Activated T-cell treated with anti-CD3 and anti-CD28 coated beads for 24 hours (primary cell): Measurements from ENCODE around the gene KCNH1.

Experiments used
- DNase-seq: peaks from one replicate; pipeline ENCODE4 v3.0.0-alpha.2; 2020; ENCODE audit warnings: low read depth

KCNH1 gene

GRCh38 chr1:210800301-210800700, 333.6 kb downstream of the KCNH1 start:
- DNase-seq: no peak

GRCh38 chr1:210797422-210797821, 336.5 kb downstream of the KCNH1 start:
- DNase-seq: no peak

- no peak for DNase-seq
Observed at GRCh38 chr1:210796421-210796820, 337.5 kb downstream of the KCNH1 start.

GRCh38 chr1:210794445-210794844, 339.5 kb downstream of the KCNH1 start:
- DNase-seq: no peak

GRCh38 chr1:210792250-210793102, 341.5 kb downstream of the KCNH1 start:
- no peak for DNase-seq

- DNase-seq: no peak
Observed at GRCh38 chr1:210790196-210790595, 343.8 kb downstream of the KCNH1 start.

GRCh38 chr1:210787800-210788199, 346.1 kb downstream of the KCNH1 start:
- no peak for DNase-seq

GRCh38 chr1:210786546-210786945, 347.4 kb downstream of the KCNH1 start:
- no peak for DNase-seq

- no peak for DNase-seq
Observed at GRCh38 chr1:210783925-210784324, 350.0 kb downstream of the KCNH1 start.

- no peak for DNase-seq
Observed at GRCh38 chr1:210781652-210782051, 352.3 kb downstream of the KCNH1 start.

GRCh38 chr1:210779269-210779668, 354.7 kb downstream of the KCNH1 start:
- DNase-seq: no peak

GRCh38 chr1:210777914-210778313, 356.0 kb downstream of the KCNH1 start:
- no peak for DNase-seq

- DNase-seq: no peak
Observed at GRCh38 chr1:210776712-210777111, 357.2 kb downstream of the KCNH1 start.

GRCh38 chr1:210775289-210775688, 358.7 kb downstream of the KCNH1 start:
- no peak for DNase-seq

- DNase-seq: no peak
Observed at GRCh38 chr1:210773450-210773849, 360.5 kb downstream of the KCNH1 start.

- DNase-seq: no peak
Observed at GRCh38 chr1:210771131-210771530, 362.8 kb downstream of the KCNH1 start.

- DNase-seq: no peak
Observed at GRCh38 chr1:210770396-210770984, 363.5 kb downstream of the KCNH1 start.

- no peak for DNase-seq
Observed at GRCh38 chr1:210769473-210769872, 364.5 kb downstream of the KCNH1 start.

- no peak for DNase-seq
Observed at GRCh38 chr1:210764536-210764935, 369.4 kb downstream of the KCNH1 start.

- DNase-seq: no peak
Observed at GRCh38 chr1:210758761-210759160, 375.2 kb downstream of the KCNH1 start.

GRCh38 chr1:210758261-210758660, 375.7 kb downstream of the KCNH1 start:
- no peak for DNase-seq

GRCh38 chr1:210757677-210758076, 376.3 kb downstream of the KCNH1 start:
- DNase-seq: no peak

GRCh38 chr1:210755991-210756659, 377.8 kb downstream of the KCNH1 start:
- no peak for DNase-seq
